Activated gamma-delta T cell treated with Interleukin-2 at 50 U/mL for 16 hours (primary cell): ENCODE data around the gene FCGR3B.
"Not testable (repeated sequence)": the region's sequence is repeated elsewhere in the genome, so short reads cannot be mapped to it uniquely, and the experiment has no call there.

ENCODE experiments used
- DNase-seq: peaks from one replicate; pipeline ENCODE4 v3.0.0-alpha.2; 2020

The FCGR3B gene

GRCh38 chr1:161638251-161638993, 7.4 kb upstream of the FCGR3B start:
- not testable (repeated sequence) for DNase-seq

- not testable (repeated sequence) for DNase-seq
Measured at GRCh38 chr1:161636976-161637375, 6.0 kb upstream of the FCGR3B start.

- DNase-seq, result not testable (repeated sequence)
Measured at GRCh38 chr1:161636189-161636782, 5.3 kb upstream of the FCGR3B start.

GRCh38 chr1:161634993-161635392, 4.0 kb upstream of the FCGR3B start:
- DNase-seq, result not testable (repeated sequence)

GRCh38 chr1:161630128-161630742, 741 bp downstream of the FCGR3B start:
- DNase-seq, result not testable (repeated sequence)

- DNase-seq, result not testable (repeated sequence)
Measured at GRCh38 chr1:161626445-161627146, 4.4 kb downstream of the FCGR3B start.

GRCh38 chr1:161624605-161625004, 6.4 kb downstream of the FCGR3B start:
- DNase-seq, result not testable (repeated sequence)

- not testable (repeated sequence) for DNase-seq
Measured at GRCh38 chr1:161623401-161624051, 7.5 kb downstream of the FCGR3B start.

GRCh38 chr1:161622054-161622453, 8.9 kb downstream of the FCGR3B start:
- not testable (repeated sequence) for DNase-seq

- DNase-seq, result peak; percentile 49
Measured at GRCh38 chr1:161621181-161622000, 9.6 kb downstream of the FCGR3B start.

- DNase-seq, result not testable (repeated sequence)
Measured at GRCh38 chr1:161620399-161620798, 10.6 kb downstream of the FCGR3B start.

GRCh38 chr1:161618517-161618916, 12.5 kb downstream of the FCGR3B start:
- DNase-seq, result not testable (repeated sequence)

- DNase-seq, result not testable (repeated sequence)
Measured at GRCh38 chr1:161616417-161616816, 14.6 kb downstream of the FCGR3B start.

GRCh38 chr1:161613142-161613514, 17.8 kb downstream of the FCGR3B start:
- not testable (repeated sequence) for DNase-seq

- DNase-seq, result peak; percentile 68
Measured at GRCh38 chr1:161612322-161613141, 18.4 kb downstream of the FCGR3B start.

- DNase-seq, result not testable (repeated sequence)
Measured at GRCh38 chr1:161611866-161612321, 19.1 kb downstream of the FCGR3B start.

GRCh38 chr1:161610198-161610597, 20.8 kb downstream of the FCGR3B start:
- not testable (repeated sequence) for DNase-seq

- not testable (repeated sequence) for DNase-seq
Measured at GRCh38 chr1:161606541-161607336, 24.2 kb downstream of the FCGR3B start.

- DNase-seq, result not testable (repeated sequence)
Measured at GRCh38 chr1:161605762-161606540, 25.0 kb downstream of the FCGR3B start.
